MM.1S (cell line): ENCODE data around the gene CCDC38.

Experiments used
- EZH2 ChIP-seq: fragments of 300-600 bp; sonication (generic); optimal IDR thresholded peaks from 2 replicates; pipeline ENCODE3; 2017; ENCODE audit warnings: low read depth, mild to moderate bottlenecking, antibody characterized with exemption, low read length, mixed read lengths
- TF ChIP-seq, protein P1 (sequence below): fragments of 300-600 bp; sonication (generic); IDR thresholded peaks from 2 replicates; pipeline ENCODE4 v1.5.1; 2016; ENCODE audit warnings: antibody characterized with exemption, low read length, mixed read lengths

- no peak for TF ChIP-seq EZH2
- TF ChIP-seq, protein P1, sequence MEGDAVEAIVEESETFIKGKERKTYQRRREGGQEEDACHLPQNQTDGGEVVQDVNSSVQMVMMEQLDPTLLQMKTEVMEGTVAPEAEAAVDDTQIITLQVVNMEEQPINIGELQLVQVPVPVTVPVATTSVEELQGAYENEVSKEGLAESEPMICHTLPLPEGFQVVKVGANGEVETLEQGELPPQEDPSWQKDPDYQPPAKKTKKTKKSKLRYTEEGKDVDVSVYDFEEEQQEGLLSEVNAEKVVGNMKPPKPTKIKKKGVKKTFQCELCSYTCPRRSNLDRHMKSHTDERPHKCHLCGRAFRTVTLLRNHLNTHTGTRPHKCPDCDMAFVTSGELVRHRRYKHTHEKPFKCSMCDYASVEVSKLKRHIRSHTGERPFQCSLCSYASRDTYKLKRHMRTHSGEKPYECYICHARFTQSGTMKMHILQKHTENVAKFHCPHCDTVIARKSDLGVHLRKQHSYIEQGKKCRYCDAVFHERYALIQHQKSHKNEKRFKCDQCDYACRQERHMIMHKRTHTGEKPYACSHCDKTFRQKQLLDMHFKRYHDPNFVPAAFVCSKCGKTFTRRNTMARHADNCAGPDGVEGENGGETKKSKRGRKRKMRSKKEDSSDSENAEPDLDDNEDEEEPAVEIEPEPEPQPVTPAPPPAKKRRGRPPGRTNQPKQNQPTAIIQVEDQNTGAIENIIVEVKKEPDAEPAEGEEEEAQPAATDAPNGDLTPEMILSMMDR, result no peak
Measured at GRCh38 chr12:95972832-95973456, 30.5 kb upstream of the CCDC38 start.
